DMS79 treated with DMSO at 0.1 percent for 48 hours (cell line): Measurements from ENCODE around the gene SLC2A10.
A peak's percentile ranks its signal among the peaks of the same experiment; 100 is the strongest.

Experiments
- DNase-seq: peaks from one replicate; lab custom pipeline; 2025; lab: John Stamatoyannopoulos, UW

Gene SLC2A10

GRCh38 chr20:46682063-46682821 lies 27.2 kb upstream of the SLC2A10 start:
- no peak for DNase-seq

GRCh38 chr20:46683011-46683667 lies 26.3 kb upstream of the SLC2A10 start:
- DNase-seq = no peak

DNA sequence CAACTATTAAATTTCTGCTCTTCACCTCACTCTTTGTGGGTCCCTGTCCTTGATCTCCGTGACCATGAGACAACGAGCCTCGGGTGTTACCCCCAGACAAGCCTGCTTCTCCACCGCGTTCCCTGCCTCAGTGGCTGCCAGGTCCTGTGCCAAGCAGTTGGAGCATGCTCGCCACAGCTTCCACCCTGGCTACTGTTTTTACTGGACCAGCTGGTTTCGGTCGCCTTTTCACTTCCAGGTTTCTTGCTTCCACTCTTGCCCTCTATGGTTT lies 25.8 kb upstream of the SLC2A10 start:
- no peak for DNase-seq

DNA sequence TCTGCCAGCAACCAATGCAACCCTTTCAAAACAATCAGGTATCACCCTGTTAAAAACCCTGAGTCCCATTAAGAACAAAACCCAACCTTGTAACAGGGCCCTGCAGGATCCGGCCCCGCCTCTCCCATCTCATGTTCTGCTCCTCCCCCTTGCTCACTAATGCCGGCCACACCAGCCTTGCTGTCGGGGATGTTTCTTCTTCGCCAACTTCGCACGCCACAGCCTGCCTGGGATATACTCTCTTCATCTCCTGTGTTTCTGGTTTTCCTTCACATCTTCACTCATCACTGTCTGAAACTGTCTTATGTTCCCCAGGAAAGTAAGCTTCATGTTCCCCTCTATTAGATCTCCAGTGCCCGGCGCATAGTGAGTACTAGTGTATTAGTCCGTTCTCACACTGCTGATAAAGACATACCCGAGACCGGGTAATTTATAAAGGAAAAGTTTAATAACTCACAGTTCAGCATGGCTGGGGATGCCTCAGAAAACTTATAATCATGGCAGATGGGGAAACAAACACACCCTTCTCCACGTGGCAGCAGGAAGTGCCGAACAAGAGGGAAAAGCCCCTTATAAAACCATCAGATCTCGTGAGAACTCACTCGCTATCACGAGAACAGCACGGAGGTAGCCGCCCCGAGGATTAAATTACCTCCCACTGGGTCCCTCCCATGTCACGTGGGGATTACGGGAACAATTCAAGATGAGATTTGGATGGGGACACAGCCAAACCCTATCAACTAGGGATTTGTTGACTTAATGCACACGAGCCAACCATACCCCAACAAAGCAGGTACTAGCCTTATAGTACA lies 25.3 kb upstream of the SLC2A10 start:
- DNase-seq = no peak

- DNase-seq = no peak
Measured at GRCh38 chr20:46688151-46689081, 21.0 kb upstream of the SLC2A10 start.

DNA sequence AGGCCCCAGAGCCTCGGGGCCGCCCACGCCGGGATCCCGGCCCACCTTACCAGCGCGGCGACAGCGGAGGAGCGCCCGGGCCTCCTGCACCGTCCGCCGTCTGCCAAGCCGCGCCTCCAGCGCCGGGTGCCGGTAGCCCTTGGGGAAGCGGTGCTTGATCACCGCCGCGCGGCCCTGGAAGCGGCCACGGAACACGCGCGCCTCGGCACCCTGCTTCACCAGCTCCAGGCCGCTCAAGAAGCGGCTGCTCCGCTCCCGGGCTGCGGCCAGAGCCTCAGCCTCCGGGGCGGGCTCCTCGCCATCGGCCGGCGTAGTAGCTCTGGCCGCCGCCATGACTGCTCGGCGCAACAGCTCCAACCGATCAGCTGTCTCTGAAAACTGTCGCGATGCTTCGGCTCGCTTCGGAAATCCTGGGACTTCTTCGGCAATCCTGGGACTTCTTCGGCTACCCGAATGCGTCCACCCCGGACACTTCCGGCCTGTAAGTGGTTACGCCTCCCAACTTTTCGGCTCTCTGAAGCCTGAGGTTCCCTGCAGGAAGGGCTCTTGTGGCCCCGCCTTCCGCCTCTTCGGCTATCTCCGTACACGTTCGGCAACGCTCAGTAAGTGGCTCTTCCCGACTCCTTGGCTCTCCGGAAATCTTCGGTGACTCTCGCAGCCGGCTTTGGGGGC lies 20.2 kb upstream of the SLC2A10 start, which contains the start of gene TP53RK:
Gene TP53RK, minus strand, starts transcription at position 363 of the 672 bp plus-strand sequence. Its CDS starts 30 bp downstream, at position 333.
- peak; percentile 85 for DNase-seq

DNA sequence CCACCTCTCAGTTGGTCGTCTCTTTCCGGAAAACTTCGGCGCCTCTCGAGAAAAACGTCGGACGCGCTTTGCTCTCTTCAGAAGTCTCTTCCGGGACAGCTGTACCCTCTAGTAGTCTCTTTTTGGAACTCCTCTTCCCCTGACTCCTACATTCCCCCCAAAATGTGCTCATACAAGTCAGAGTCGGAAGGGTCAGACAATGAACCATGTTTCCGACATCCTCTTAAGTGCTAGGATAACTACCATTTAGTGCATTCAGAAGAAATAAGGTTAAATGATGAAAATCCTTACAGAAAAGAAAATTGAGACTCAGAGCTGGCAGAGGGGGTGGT lies 19.7 kb upstream of the SLC2A10 start:
- DNase-seq = no peak

DNA sequence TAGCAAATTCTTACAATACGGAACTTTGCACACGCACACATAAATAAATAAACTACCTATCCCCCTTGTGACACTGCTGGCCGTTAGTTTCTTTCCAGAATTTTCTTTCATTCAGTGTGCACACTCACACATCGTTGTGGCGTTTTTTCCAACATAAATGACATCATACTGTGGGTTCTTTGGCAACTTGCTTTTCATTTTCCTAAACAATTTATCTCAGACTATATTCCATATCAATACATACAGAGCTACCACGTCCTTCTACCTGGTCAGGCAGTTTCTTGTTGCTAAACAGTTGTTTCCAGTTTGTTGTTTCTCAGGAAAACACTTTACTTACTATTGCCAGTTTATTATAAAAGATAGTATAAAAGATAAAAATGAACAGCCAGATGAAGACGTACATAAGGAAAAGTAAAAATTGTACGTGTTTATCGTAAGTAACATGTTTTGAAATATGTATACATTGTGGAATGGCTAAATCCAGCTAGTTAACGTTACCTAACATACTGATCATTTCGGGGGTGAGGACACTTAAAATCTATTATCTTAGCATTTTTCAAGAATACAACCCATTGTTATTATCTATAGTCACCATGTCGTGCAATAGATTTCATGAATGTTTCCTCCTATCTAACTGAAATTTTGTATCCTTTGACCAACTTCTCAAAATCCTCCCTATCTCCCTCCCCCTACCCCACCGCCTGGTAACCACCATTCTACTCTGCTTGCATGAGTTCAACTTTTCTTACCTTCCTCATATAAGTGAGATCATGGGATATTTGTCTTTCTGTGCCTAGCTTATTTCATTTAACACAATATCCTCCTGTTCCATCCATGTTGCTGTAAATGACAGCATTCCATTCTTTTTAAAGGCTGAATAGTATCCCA lies 19.0 kb upstream of the SLC2A10 start:
- no peak for DNase-seq

DNA sequence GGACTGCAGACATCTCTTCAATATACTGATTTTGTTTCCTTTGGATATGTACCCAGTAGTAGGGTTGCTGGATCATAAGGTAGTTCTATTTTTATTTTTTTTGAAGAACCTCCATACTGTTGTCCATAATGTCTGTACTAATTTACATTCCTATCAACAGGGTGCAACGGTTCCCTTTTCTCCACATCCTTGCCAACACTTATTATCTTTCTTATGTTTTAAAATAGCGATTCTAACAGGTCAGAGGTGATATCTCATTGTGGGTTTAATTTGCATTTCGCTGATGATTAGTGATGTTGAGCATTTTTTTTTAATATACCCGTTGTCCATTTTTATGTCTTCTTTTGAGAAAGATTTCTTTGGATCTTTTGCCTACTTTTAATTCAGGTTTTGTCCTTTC lies 18.3 kb upstream of the SLC2A10 start:
- DNase-seq = no peak

DNA sequence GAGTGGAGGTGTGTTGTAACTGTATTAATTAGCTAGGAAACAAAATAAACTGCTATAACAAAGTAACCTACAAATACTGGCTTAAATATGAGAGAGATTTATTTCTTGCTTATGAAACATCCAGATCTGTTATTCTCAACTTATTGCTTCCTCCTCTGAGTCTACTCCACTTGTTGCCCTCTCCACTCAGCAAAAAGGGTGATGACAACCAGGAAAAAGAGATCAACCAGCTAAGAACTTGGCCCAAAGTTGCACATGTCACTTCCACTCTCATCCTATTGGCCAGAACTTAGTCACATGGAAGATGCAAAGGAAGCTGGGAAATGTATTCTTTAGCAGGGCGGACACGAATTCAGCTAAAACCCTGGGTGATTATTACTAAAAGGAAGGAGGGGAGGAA lies 15.0 kb upstream of the SLC2A10 start:
- no peak for DNase-seq

GRCh38 chr20:46695892-46696291 lies 13.6 kb upstream of the SLC2A10 start:
- peak; percentile 7 for DNase-seq

GRCh38 chr20:46696791-46697279 lies 12.6 kb upstream of the SLC2A10 start:
- DNase-seq = no peak

DNA sequence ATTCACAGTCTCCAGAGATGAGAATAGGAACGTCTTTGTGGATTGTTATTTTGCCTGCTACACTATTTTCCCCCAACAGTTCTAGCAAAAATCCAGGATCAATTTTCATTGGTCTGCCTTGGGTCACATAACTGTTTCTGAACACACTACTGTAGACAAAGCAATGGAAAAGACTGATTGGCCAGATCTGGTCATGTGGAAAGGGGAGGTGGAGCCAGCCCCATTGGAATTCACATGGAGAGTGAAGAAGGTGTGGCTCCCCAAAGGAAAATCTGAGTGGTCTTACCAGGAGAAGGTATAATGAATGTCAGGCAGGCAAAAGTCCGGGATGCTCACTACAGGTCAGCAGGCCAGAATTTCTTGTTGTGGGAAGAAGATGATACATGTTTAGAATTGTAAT lies 10.7 kb upstream of the SLC2A10 start:
- DNase-seq = no peak

DNA sequence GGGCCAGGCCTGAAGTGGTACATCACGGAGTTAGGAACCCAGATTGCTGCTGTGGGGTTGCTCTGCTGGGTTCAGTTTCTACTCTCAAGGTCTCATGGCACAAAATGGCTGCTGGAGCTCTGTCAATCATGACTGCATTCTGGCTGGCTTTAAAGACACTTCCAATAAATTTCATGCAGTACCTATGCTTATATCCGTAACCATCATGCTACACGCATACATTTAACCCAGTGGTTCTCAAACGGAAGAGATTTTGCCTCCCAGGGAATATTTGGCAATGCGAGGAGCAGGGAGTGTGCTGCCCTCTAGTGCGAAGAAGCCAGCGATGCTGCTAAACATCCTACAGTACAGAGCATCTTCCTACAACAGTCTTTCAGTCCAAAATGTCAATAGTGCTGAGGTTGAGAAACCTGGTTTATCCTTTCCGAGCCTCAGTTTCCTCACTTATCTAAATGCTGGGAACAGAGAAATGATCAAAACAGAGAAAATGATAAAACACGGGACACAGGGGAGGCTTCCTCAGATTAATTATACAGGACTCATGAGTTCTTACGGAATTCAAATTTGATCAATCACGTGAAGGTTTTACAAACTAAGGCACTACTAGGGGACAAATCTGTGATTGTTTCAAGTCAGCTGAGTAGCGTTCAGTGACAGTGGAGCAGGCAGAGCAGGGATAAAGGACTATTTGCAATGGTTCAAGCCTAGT lies 9.6 kb upstream of the SLC2A10 start:
- DNase-seq = no peak

DNA sequence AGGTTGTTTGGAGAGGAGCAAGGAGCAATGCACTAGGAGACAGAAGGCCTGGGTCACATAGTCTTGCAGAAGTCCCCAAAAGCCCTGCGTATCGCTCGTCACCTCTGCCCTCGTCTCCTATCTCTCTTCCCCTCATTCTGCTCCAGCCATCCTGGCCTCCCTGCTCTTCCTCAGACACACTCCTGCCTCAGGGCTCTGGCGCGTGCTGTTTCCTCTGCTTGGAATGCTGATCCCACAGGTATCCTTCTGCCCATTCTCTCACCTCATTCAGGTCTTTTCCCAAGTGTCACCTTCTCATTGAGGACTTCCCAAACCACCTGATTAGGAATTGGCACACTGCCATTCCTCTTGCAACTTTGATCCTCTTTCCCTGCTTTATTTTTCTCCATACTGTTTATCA lies 9.0 kb upstream of the SLC2A10 start:
- no peak for DNase-seq

DNA sequence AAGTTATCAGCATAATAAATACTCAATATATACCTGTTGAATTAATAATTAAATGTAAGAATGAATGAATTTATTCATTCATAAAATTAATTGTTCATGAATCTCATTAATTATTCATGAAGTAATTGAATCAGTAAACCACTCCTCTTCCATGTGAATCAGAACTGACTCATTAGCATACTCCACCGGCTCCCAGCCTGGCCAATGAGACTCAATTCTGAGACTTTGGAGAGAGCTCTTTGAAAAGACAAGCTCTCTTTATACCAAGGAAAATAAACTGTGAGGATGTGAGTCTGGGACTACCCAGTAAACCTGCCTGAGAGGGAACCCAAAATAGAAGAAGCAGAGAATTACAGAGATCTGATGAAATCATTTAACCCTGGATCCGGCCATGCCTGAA lies 8.4 kb upstream of the SLC2A10 start:
- no peak for DNase-seq

DNA sequence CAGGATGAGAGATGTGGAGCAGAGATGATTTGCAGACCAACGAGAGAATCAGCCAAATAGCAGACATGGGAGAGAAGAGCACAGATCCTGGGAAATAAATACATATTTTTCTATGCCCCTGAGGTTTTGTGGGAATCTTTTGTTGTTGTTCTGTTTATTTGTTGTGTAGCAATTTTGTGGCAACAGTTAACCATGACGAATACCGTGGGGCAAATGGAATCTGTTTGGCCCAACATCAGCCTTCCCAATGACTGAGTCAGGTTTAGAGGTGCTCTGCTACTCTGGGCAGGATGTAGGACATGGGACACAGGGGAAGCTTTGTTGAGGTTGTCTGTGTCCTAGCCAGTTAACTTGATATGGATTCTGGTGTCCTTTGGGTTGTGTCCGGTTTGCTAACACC lies 7.9 kb upstream of the SLC2A10 start:
- DNase-seq = no peak

DNA sequence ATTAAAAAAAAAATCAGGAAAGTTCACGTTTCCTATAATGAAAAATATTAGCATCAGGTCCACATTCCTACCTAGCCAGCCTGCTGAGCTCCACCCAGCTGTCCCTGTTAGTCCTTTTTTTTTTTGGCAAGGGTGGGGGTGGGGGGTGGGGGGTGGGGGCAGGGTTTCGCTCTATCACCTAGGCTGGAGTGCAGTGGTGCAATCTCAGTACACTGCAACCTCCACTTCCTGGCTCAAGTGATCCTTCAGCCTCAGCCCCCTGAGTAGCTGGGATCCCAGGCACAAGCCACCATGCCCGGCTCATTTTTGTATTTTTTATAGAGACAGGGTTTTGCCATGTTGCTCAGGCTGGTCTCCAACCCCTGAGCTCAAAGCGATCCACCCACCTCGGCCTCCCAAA lies 7.5 kb upstream of the SLC2A10 start:
- DNase-seq = no peak

DNA sequence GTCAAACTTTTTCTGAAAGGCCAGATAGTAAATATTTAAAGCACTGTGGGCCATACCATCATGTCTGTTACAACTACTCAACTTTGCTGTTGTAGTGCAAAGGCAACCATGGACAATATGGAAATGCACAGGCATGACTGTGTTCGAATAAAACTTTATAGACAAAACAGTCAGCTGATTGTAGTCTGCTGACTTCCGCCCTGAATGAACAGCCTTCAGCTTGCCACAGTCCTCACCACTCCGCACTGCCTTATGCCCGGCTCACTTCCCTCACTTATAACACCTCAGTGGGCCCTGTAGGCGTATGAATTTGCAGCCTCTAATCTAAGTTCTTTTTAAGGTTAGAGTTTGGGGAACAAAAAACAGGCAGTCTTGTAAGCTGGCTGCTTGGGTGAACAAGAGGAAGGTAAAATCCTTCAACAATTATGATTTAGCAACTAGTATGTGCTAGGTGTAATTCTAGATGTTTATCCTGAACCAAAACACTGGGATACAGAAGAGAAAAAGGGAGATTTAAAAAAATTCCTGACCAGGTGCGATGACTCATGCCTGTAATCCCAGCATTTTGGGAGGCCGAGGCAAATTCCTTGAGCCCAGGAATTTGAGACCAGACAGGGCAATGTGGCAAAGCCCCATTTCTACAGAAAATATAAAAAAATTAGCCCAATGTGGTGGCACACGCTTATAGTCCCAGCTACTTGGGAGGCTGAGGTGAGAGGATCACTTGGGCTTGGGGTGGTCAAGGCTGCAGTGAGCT lies 6.8 kb upstream of the SLC2A10 start:
- no peak for DNase-seq
